HepG2 (cell line): ENCODE measurements around the gene SNUPN. TPM values are rescaled to one million over a fixed set of nuclear protein-coding genes. Genes with fewer than 3 reads are reported as not detected.

Source experiments
- ATAC-seq: fragments of 200-7000 bp; cut with Tn5 transposase; 3 replicates; pipeline ENCODE4 v1.9.1; 2020; ENCODE audit warnings: mild to moderate bottlenecking, moderate library complexity
- BruUV-seq: library from RNA; stranded (reverse); fragments of 400-500 nt; replicated peaks from 2 replicates; lab custom pipeline; 2021; lab: Mats Ljungman, UMichigan
- CTCF ChIA-PET: fragments of 300-600 bp; formaldehyde crosslinking; extraction: SDS; loops from one replicate; lab custom pipeline; 2021; ENCODE audit warnings: low total read pairs, inconsistent platforms, low intra/inter-chr PET ratio; lab: Yijun Ruan, JAX
- POLR2A ChIA-PET: fragments of 350-600 bp; sonication (Branson Sonifier 250); formaldehyde crosslinking; loops from one replicate; lab custom pipeline; 2020; ENCODE audit warnings: antibody characterized with exemption, inconsistent platforms; lab: Yijun Ruan, JAX
- DNase-seq: peaks from one replicate; pipeline ENCODE4 v3.0.0-alpha.2; 2015; ENCODE audit warnings: low spot score
- FAIRE-seq: peaks from 3 replicates; lab custom pipeline; 2011; peaks lifted over from hg19 to GRCh38; lab: Jason Lieb, UNC
- H2AFZ ChIP-seq: one replicate; pipeline ENCODE4 v1.6.1; 2011; ENCODE audit warnings: low read length, inconsistent platforms
- H3K27ac ChIP-seq: fragments of 300-600 bp; 3 replicates; pipeline ENCODE4 v1.8.0; 2011; ENCODE audit warnings: mixed run types, mild to moderate bottlenecking, mixed read lengths, low read length, inconsistent platforms; ENCODE audit not compliant: insufficient read depth; ENCODE audit errors: extremely low read length
- H3K27me3 ChIP-seq, 2 experiments: fragments of 200-600 bp in 1 of 2; 2 replicates in 1 of 2; 3 replicates in 1 of 2; pipeline versions ENCODE4 v1.6.0 to v1.8.0; 2011; ENCODE audit warnings: low read length in 2 of 2, mild to moderate bottlenecking in 2 of 2, moderate library complexity in 2 of 2, inconsistent platforms in 1 of 2; ENCODE audit not compliant: insufficient read depth in 2 of 2, control insufficient read depth in 1 of 2
- H3K36me3 ChIP-seq, 2 experiments: fragments of 200-600 bp in 1 of 2; replicated peaks in 1 of 2; 2 replicates in 1 of 2; 3 replicates in 1 of 2; pipeline versions ENCODE4 v1.5.1 to v1.8.0; 2011; ENCODE audit warnings: low read length in 2 of 2, inconsistent platforms in 1 of 2; ENCODE audit not compliant: insufficient read depth in 2 of 2, control insufficient read depth in 1 of 2
- H3K4me1 ChIP-seq: 2 replicates; pipeline ENCODE4 v1.5.1; 2012; ENCODE audit warnings: low read length, inconsistent platforms; ENCODE audit not compliant: insufficient read depth
- H3K4me2 ChIP-seq: 2 replicates; pipeline ENCODE4 v1.6.0; 2011; ENCODE audit warnings: low read depth, low read length, inconsistent platforms
- H3K4me3 ChIP-seq, 3 experiments: fragments of 200-600 bp in 1 of 3; sonication (generic), shearing (Covaris generic) in 1 of 3; replicated peaks in 1 of 3; 2 replicates each; pipeline ENCODE4 v1.5.1; 2011 to 2016; ENCODE audit warnings: low read length in 3 of 3, inconsistent platforms in 2 of 3, low read depth in 2 of 3, mild to moderate bottlenecking in 2 of 3, control low read depth in 1 of 3, mixed read lengths in 1 of 3; ENCODE audit not compliant: insufficient read depth in 1 of 3
- H3K79me2 ChIP-seq: one replicate; pipeline ENCODE4 v1.6.1; 2011; ENCODE audit warnings: low read length, inconsistent platforms; ENCODE audit not compliant: insufficient read depth
- H3K9ac ChIP-seq: 2 replicates; pipeline ENCODE4 v1.6.0; 2011; ENCODE audit warnings: mild to moderate bottlenecking, low read depth, low read length, inconsistent platforms; ENCODE audit not compliant: insufficient read depth
- H3K9me3 ChIP-seq: 2 replicates; pipeline ENCODE4 v1.5.1; 2012; ENCODE audit warnings: mild to moderate bottlenecking, low read length
- H4K20me1 ChIP-seq: 2 replicates; pipeline ENCODE4 v1.6.0; 2011; ENCODE audit warnings: inconsistent platforms, mild to moderate bottlenecking, low read length, moderate library complexity; ENCODE audit not compliant: insufficient read depth
- IRX3 ChIP-seq: sonication (generic); formaldehyde crosslinking; IDR thresholded peaks from 2 replicates; pipeline ENCODE4 v1.8.1; 2023; ENCODE audit warnings: mild to moderate bottlenecking, low read depth, missing genetic modification reagents, borderline replicate concordance
- MTA3 ChIP-seq: sonication (generic); formaldehyde crosslinking; IDR thresholded peaks from 2 replicates; pipeline ENCODE4 v1.4.0; 2020; ENCODE audit warnings: missing genetic modification reagents
- PHF20 ChIP-seq: sonication (generic); formaldehyde crosslinking; IDR thresholded peaks from 2 replicates; pipeline ENCODE4 v1.5.0; 2020; ENCODE audit warnings: mild to moderate bottlenecking, missing genetic modification reagents
- SRY ChIP-seq: sonication (generic); formaldehyde crosslinking; IDR thresholded peaks from 2 replicates; pipeline ENCODE4 v1.8.0; 2022; ENCODE audit warnings: mild to moderate bottlenecking, missing genetic modification reagents
- ZNF704 ChIP-seq: sonication (generic); formaldehyde crosslinking; IDR thresholded peaks from 2 replicates; pipeline ENCODE4 v1.8.1; 2023; ENCODE audit warnings: mild to moderate bottlenecking, inconsistent platforms, moderate library complexity, missing genetic modification reagents, borderline replicate concordance
- WGBS: methylation state at CpG from one replicate; pipeline ENCODE4 v1.1.6; 2017; ENCODE audit warnings: low lambda C conversion rate; 5-methylcytosine and 5-hydroxymethylcytosine counted together
- in situ Hi-C: cut with HindIII; loops from 2 replicates; pipeline ENCODE4 v1.10.0; 2017; ENCODE audit warnings: low pct_unique_long_range_greater_than_20kb; ENCODE audit not compliant: extremely low pct_ligation_motif_present
- intact Hi-C: fragments of 100-400 bp; cut with micrococcal nuclease; formaldehyde crosslinking; loops from one replicate; pipeline ENCODE4 v1.10.0; 2022; ENCODE audit not compliant: unreplicated experiment
- polyA plus RNA-seq, 8 experiments: library from polyadenylated mRNA; depleted of rRNA in 3 of 8; stranded (reverse) in 7 of 8; unstranded in 1 of 8; fragments of >200 nt; fragmentation: Illumina TruSeq in 4 of 8; extraction: Trizol in 4 of 8; gene quantifications; 2 replicates each; pipeline versions ENCODE4 v1.2.1 to v1.2.3, GENCODE V29; 2011 to 2016; ENCODE audit warnings: low read depth in 4 of 8, missing spikeins in 1 of 8, mixed read lengths in 1 of 8; ENCODE audit not compliant: insufficient read depth in 1 of 8
- total RNA-seq, 5 experiments: library from RNA; depleted of rRNA; stranded (reverse); fragments of >200 nt; fragmentation: Illumina TruSeq; extraction: Trizol; gene quantifications; 2 replicates each; pipeline ENCODE4 v1.2.3, GENCODE V29; 2016; ENCODE audit warnings: low read depth in 1 of 5

SNUPN gene
- total and polyA plus RNA-seq, 2 of the 13 experiments (the other 11 are each of a cell fraction or from before 2014, with no cell fraction given) = 9.0 to 16.4 TPM

- DNase-seq (no peak), ATAC-seq (no peak), FAIRE-seq (no peak)
- H3K9me3 ChIP-seq = no peaks in the 10 kb centered on the region
- H3K27me3 ChIP-seq = no peaks in the 10 kb centered on the region; a peak in 1 of 5 replicates
- in situ Hi-C loops (no loop called here), intact Hi-C loops (no loop called here)
- peaks cover 6% of the 10 kb centered on the region for H3K79me2 ChIP-seq
- H3K36me3 ChIP-seq = no peaks in the 10 kb centered on the region
- BruUV-seq = no TSS peak
- CTCF ChIA-PET = no interaction called here
- H2AFZ ChIP-seq = no peak overlapping the region
- no peak overlapping the region for H3K4me3 ChIP-seq
- no peak overlapping the region for H3K27ac ChIP-seq
- no peak overlapping the region for H3K4me2 ChIP-seq
- TF ChIP-seq PHF20 (no peak), IRX3 (no peak), MTA3 (no peak), ZNF704 (CRISPR knock-in tag) (no peak)
- TF ChIP-seq, all 625 proteins: peak for 0
- 0 out of 2 replicates have a peak, but pooled peaks cover 2% of the 10 kb centered on the region for H4K20me1 ChIP-seq
- H3K9ac ChIP-seq = no peak overlapping the region
- POLR2A ChIA-PET = interaction anchor here (0.7 kb wide), 1 partner anchor 665 kb away, joined by 3 read pairs; no protein-coding TSS in a partner anchor
- 0 out of 2 replicates have a peak, but pooled peaks cover 5% of the 10 kb centered on the region for H3K4me1 ChIP-seq
Measured at GRCh38 chr15:75553659-75554058, 71.9 kb downstream of the SNUPN start.

- ATAC-seq (no peak), FAIRE-seq (no peak), DNase-seq (no peak)
- Histone ChIP-seq H3K79me2 (peaks cover 9% of the 10 kb centered on the region), H3K9me3 (no peaks in the 10 kb centered on the region), H4K20me1 (0 out of 2 replicates have a peak, but pooled peaks cover 2% of the 10 kb centered on the region), H3K27me3 (no peaks in the 10 kb centered on the region; a peak in 1 of 5 replicates), H3K27ac (no peak overlapping the region), H3K4me2 (no peak overlapping the region), H3K4me3 (no peak overlapping the region), H3K36me3 (no peaks in the 10 kb centered on the region), H2AFZ (no peak overlapping the region), H3K4me1 (0 out of 2 replicates have a peak, but pooled peaks cover 5% of the 10 kb centered on the region), H3K9ac (no peak overlapping the region)
- WGBS = 95% methylated on average over 4 of the region's 4 CpGs
- no TSS peak for BruUV-seq
- TF ChIP-seq SRY (CRISPR knock-in tag) = no peak
- intact Hi-C loops (no loop called here), in situ Hi-C loops (no loop called here)
- ChIA-PET POLR2A (no interaction called here), CTCF (no interaction called here)
Measured at GRCh38 chr15:75551091-75551490, 74.4 kb downstream of the SNUPN start.

Other genes with a start within 250 kb of the SNUPN start
- gene SIN3A, start 174.0 kb downstream of the SNUPN start, total RNA-seq (2016; rRNA removed; fragmentation: Illumina TruSeq; extraction: Trizol) = 16.1 and 26.8 TPM in 2 replicates
- gene SIN3A, start 174.0 kb downstream of the SNUPN start, polyA plus RNA-seq (2011; rRNA removed) = 20.7 and 28.1 TPM in 2 replicates
- 16.5 and 16.6 TPM in 2 replicates for gene PTPN9, start 46.4 kb downstream of the SNUPN start, total RNA-seq (2016; rRNA removed; fragmentation: Illumina TruSeq; extraction: Trizol)
- gene PTPN9, start 46.4 kb downstream of the SNUPN start, polyA plus RNA-seq (2011; rRNA removed) = 19.9 and 21.3 TPM in 2 replicates
- gene IMP3, start 14.5 kb upstream of the SNUPN start, total RNA-seq (2016; rRNA removed; fragmentation: Illumina TruSeq; extraction: Trizol) = 143 and 165 TPM in 2 replicates
- gene IMP3, start 14.5 kb upstream of the SNUPN start, polyA plus RNA-seq (2011; rRNA removed) = 38.3 and 40.4 TPM in 2 replicates
- gene SNX33, start 22.2 kb upstream of the SNUPN start, total RNA-seq (2016; rRNA removed; fragmentation: Illumina TruSeq; extraction: Trizol) = 10.8 and 11.0 TPM in 2 replicates
- 11.6 and 18.9 TPM in 2 replicates for gene SNX33, start 22.2 kb upstream of the SNUPN start, polyA plus RNA-seq (2011; rRNA removed)
- 0.03 and 0.04 TPM in 2 replicates for gene CSPG4, start 87.1 kb upstream of the SNUPN start, total RNA-seq (2016; rRNA removed; fragmentation: Illumina TruSeq; extraction: Trizol)
- gene CSPG4, start 87.1 kb upstream of the SNUPN start, polyA plus RNA-seq (2011; rRNA removed) = 0.01 and 0.03 TPM in 2 replicates
- gene UBE2Q2, start 217.7 kb upstream of the SNUPN start, total RNA-seq (2016; rRNA removed; fragmentation: Illumina TruSeq; extraction: Trizol) = 20.1 and 20.4 TPM in 2 replicates
- gene UBE2Q2, start 217.7 kb upstream of the SNUPN start, polyA plus RNA-seq (2011; rRNA removed) = 10.6 and 11.4 TPM in 2 replicates